Subcutaneous adipose tissue (tissue), 4 donors: ENCODE data around the gene ILDR1. TPM values are rescaled to one million over a fixed set of nuclear protein-coding genes. Genes with fewer than 3 reads are reported as not detected.

Experiments used
- total RNA-seq, 4 donors: library from RNA; depleted of rRNA; stranded (reverse); fragments of >200 nt; gene quantifications; one replicate each; pipeline ENCODE4 v1.1.0, GENCODE V29; 2016
- TF ChIP-seq, protein P1 (sequence below): fragments of 450-650 bp; IDR thresholded peaks from one replicate; pipeline ENCODE4 v1.5.1; 2016; ENCODE audit warnings: low read depth, mild to moderate bottlenecking, control low read depth, antibody characterized with exemption, moderate library complexity

Gene ILDR1
- total RNA-seq: under 1 TPM in 1 of 4 donors, not detected in 3; 0.17 TPM

DNA sequence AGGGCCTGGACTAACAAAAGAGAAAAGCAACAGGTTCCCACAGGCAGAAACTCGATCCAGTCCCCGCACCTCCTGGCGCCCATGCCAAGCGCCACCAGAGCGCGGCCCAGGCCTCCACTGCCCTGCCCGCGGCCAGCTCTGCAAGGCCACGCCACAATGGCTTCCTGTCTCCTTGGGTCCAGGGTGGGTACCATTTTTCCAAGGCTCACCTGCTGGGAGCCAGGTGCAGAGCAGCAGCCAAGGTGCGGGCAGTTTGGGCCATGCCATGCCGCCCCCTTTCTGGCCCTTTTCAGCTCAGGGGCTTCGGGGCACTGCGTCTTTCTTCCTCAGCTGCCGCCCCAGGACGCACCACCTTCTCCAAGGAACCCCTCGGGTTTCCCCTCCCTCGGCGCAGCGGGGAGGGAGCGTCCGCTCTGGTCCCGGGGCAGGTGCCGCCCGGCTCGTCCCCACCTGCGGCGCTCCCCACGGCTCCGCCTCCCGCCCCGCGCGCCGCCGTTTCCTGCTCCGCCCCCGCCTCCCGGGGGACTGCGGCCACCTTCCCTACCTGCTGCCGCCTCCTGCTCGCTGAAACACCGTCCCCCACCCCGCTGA, at the start of gene ILDR1:
Gene ILDR1, minus strand, starts transcription at position 437 of the 591 bp plus-strand sequence. Its CDS starts 170 bp downstream, at position 267.
- TF ChIP-seq, protein P1, sequence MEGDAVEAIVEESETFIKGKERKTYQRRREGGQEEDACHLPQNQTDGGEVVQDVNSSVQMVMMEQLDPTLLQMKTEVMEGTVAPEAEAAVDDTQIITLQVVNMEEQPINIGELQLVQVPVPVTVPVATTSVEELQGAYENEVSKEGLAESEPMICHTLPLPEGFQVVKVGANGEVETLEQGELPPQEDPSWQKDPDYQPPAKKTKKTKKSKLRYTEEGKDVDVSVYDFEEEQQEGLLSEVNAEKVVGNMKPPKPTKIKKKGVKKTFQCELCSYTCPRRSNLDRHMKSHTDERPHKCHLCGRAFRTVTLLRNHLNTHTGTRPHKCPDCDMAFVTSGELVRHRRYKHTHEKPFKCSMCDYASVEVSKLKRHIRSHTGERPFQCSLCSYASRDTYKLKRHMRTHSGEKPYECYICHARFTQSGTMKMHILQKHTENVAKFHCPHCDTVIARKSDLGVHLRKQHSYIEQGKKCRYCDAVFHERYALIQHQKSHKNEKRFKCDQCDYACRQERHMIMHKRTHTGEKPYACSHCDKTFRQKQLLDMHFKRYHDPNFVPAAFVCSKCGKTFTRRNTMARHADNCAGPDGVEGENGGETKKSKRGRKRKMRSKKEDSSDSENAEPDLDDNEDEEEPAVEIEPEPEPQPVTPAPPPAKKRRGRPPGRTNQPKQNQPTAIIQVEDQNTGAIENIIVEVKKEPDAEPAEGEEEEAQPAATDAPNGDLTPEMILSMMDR: no peak

- TF ChIP-seq, protein P1: no peak
These were observed 45.7 kb upstream of the ILDR1 start for GRCh38 chr3:122067588-122068240.

GRCh38 chr3:122067214-122067550, 45.1 kb upstream of the ILDR1 start:
- TF ChIP-seq, protein P1: no peak

DNA sequence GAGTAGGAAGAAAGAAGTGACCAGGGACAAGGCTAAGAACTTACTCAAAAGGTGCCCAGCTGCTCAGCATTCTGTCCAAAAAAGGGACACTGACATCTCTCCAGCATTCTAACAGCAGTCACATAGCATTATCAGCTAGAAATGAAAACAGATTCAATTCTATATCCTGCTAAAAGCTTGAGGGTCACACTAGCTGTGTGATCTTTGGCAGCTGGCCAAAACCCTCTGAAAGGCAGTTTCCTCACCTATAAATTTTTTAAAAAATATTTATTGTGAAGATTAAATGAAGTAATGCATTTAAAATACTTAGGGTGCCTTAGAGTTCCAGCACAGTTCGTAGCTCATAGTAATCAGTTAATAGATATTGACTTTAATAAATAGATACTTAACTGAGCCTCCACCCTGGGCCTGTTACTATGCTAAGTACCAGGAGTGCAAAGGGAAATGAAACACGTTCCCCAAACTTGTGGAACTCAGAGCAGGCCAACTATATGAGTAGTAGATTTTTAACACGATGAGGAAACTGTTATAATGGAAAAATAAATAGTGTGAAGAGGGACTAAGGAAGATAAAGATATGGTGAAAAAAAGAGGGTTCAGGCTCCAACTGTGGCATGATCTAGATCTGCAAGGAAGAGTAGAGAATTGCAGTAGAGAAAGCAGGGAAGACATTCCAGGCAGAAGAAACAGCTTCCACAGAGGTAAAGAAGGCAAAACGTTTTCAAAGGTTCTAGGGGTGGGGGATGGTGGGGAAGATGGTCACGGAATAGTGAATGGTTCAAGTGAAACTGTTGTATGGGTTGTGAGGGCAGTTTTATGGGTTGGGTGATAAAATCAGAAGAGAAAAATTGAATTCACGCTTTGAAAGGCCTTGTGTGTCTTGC, 44.5 kb upstream of the ILDR1 start:
- TF ChIP-seq, protein P1: no peak

GRCh38 chr3:122064326-122064725, 42.3 kb upstream of the ILDR1 start:
- TF ChIP-seq, protein P1: no peak

- TF ChIP-seq, protein P1: no peak
These were observed 41.9 kb upstream of the ILDR1 start for GRCh38 chr3:122063908-122064307.

DNA sequence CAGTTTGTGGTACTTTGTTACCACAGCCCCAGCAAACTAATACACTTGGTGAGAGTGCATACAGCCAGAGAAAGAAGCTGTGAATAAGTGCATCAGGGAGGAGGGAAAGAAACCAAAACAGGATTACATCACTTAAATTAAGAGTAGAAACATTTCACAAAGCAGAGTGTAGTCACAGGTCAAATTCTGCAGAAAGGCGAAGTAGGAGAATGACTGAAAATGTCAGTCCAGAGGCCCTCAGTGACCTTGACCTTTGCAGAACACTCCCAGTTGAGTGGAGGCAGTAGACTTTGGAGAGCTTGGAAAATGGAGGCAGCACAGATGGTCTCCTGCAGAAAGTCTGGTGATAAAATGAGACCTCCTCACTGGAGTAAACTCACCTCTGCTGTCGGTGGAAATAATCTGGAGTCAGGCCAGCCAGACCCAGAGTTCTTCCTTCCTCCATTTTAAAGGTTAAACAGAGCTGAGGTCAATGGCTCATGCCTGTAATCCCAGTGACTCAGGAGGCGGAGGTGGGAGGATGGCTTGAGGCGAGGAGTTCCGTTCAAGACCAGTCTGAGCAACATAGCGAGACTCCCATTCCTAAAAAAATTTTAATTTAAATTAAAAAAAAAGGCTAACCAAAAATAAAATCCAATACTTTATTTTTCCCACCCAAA, 38.1 kb upstream of the ILDR1 start:
- TF ChIP-seq, protein P1: no peak
